Measurements from ENCODE around the gene STUB1.

The STUB1 gene

GRCh38 chr16:715477-716199 is 35.4 kb downstream of the STUB1 start:
- H3K27ac ChIP-seq (ENCODE audit: low read length), result no peak overlapping the region
- peaks cover 34% of the 10 kb centered on the region for H3K27me3 ChIP-seq (replicated peaks; ENCODE audit: insufficient read depth, low read length)
- H3K4me2 ChIP-seq (ENCODE audit: low read depth, low read length), result peak overlapping the region; percentile 39; the same call in 1 of the 2 replicates
- H3K79me2 ChIP-seq (ENCODE audit: low read length), result no peaks in the 10 kb centered on the region; the same call in 1 of the 2 replicates
- no peaks in the 10 kb centered on the region for H3K36me3 ChIP-seq (replicated peaks; ENCODE audit: insufficient read depth, low read length)
- no peak overlapping the region for H2AFZ ChIP-seq (ENCODE audit: low read length)
- no peak for DNase-seq
- H4K20me1 ChIP-seq (ENCODE audit: insufficient read depth, low read length), result no peaks in the 10 kb centered on the region
- no peak for TF ChIP-seq EZH2 (optimal IDR thresholded peaks at IDR 0.05; ENCODE audit: low read depth, low read length)
- peaks cover 11% of the 10 kb centered on the region; the same call in 1 of the 2 replicates for H3K4me1 ChIP-seq (ENCODE audit: low read length)
- no peak overlapping the region for H3K4me3 ChIP-seq (ENCODE audit: low read length)
- H3K9ac ChIP-seq (ENCODE audit: low read length), result no peak overlapping the region
- H3K9me3 ChIP-seq (replicated peaks; ENCODE audit: insufficient read depth, low read length), result no peaks in the 10 kb centered on the region
- H3F3A ChIP-seq (ENCODE audit: insufficient read depth, low read length), result peaks cover 8% of the 10 kb centered on the region; the same call in 1 of the 2 replicates
- H3K9me2 ChIP-seq (replicated peaks; ENCODE audit: insufficient read depth, low read length), result no peaks in the 10 kb centered on the region

DNA sequence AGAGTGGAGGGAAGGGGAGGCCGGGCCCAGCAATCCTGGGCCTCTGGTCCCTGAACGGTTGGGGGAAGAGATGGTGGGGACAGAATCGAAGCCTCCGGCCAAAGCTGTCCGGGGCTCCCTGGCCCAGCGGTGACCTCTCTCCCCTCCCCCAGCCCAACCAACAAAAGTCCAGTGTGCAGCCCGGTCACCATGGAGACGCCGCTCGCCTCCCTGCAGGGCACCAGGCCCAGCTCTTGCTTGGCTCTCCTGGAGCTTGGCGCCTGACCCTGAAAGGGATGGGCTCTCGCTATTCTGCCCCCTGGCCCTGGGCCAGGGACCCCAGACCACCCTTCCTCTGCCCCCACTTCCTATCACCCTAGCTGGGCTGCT is 36.0 kb downstream of the STUB1 start:
- Histone ChIP-seq H3K4me1 (ENCODE audit: low read length) (peaks cover 11% of the 10 kb centered on the region; the same call in 1 of the 2 replicates), H2AFZ (ENCODE audit: low read length) (no peak overlapping the region), H3K27ac (ENCODE audit: low read length) (no peak overlapping the region), H3K27me3 (replicated peaks; ENCODE audit: insufficient read depth, low read length) (peaks cover 28% of the 10 kb centered on the region), H3F3A (ENCODE audit: insufficient read depth, low read length) (peaks cover 10% of the 10 kb centered on the region; the same call in 1 of the 2 replicates), H3K9me3 (replicated peaks; ENCODE audit: insufficient read depth, low read length) (no peaks in the 10 kb centered on the region), H3K4me2 (ENCODE audit: low read depth, low read length) (no peak overlapping the region), H3K9me2 (replicated peaks; ENCODE audit: insufficient read depth, low read length) (no peaks in the 10 kb centered on the region), H3K79me2 (ENCODE audit: low read length) (no peaks in the 10 kb centered on the region; the same call in 1 of the 2 replicates), H3K9ac (ENCODE audit: low read length) (no peak overlapping the region), H4K20me1 (ENCODE audit: insufficient read depth, low read length) (no peaks in the 10 kb centered on the region), H3K36me3 (replicated peaks; ENCODE audit: insufficient read depth, low read length) (no peaks in the 10 kb centered on the region), H3K4me3 (ENCODE audit: low read length) (no peak overlapping the region)
- DNase-seq, result no peak
- TF ChIP-seq CTCF (IDR thresholded peaks at IDR 0.05; ENCODE audit: low read length) (no peak), EZH2 (optimal IDR thresholded peaks at IDR 0.05; ENCODE audit: low read depth, low read length) (no peak), EZH2phosphoT487 (IDR thresholded peaks at IDR 0.05; ENCODE audit: low read length) (no peak)

GRCh38 chr16:716768-717325 is 36.6 kb downstream of the STUB1 start:
- peaks cover 10% of the 10 kb centered on the region; the same call in 1 of the 2 replicates for H3F3A ChIP-seq (ENCODE audit: insufficient read depth, low read length)
- H3K4me2 ChIP-seq (ENCODE audit: low read depth, low read length), result no peak overlapping the region
- no peaks in the 10 kb centered on the region for H3K9me3 ChIP-seq (replicated peaks; ENCODE audit: insufficient read depth, low read length)
- H3K27ac ChIP-seq (ENCODE audit: low read length), result no peak overlapping the region
- no peak overlapping the region for H2AFZ ChIP-seq (ENCODE audit: low read length)
- H3K4me3 ChIP-seq (ENCODE audit: low read length), result no peak overlapping the region
- no peak overlapping the region for H3K9ac ChIP-seq (ENCODE audit: low read length)
- H3K79me2 ChIP-seq (ENCODE audit: low read length), result peaks cover 5% of the 10 kb centered on the region; the same call in 1 of the 2 replicates
- peaks cover 15% of the 10 kb centered on the region; the same call in 1 of the 2 replicates for H3K4me1 ChIP-seq (ENCODE audit: low read length)
- no peak for DNase-seq
- no peaks in the 10 kb centered on the region for H3K36me3 ChIP-seq (replicated peaks; ENCODE audit: insufficient read depth, low read length)
- no peaks in the 10 kb centered on the region for H4K20me1 ChIP-seq (ENCODE audit: insufficient read depth, low read length)
- no peaks in the 10 kb centered on the region for H3K9me2 ChIP-seq (replicated peaks; ENCODE audit: insufficient read depth, low read length)
- peaks cover 25% of the 10 kb centered on the region for H3K27me3 ChIP-seq (replicated peaks; ENCODE audit: insufficient read depth, low read length)
- no peak for TF ChIP-seq EZH2 (optimal IDR thresholded peaks at IDR 0.05; ENCODE audit: low read depth, low read length)
- no peak for TF ChIP-seq EZH2phosphoT487 (IDR thresholded peaks at IDR 0.05; ENCODE audit: low read length)
- TF ChIP-seq CTCF (IDR thresholded peaks at IDR 0.05; ENCODE audit: low read length), result no peak

All from MM.1S (cell line).